Activated gamma-delta T cell treated with Interleukin-2 at 50 U/mL for 16 hours (primary cell): ENCODE results near the gene AP1M1.
A peak's percentile ranks its signal among the peaks of the same experiment; 100 is the strongest.

ENCODE experiments used
- DNase-seq: peaks from one replicate; pipeline ENCODE4 v3.0.0-alpha.2; 2020

Gene AP1M1

DNA sequence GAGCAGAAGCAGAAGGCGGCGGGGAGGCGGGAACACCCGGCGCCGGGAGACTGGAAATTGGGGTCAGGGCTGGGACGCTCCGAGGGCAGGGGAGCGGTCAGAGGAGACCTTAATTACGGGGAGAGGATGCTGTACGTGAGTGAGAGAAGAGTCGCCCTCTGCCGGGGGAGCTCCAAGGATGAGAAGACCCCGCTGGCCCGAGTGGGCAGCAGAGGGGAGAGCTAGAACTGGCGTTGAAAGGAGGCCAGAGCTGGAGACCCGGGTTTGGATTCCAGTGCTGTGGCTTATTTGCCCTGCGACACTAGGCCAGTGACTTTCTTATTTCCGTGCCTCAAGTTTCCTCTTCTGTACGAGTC is 12.0 kb upstream of the AP1M1 start:
- peak; percentile 42 for DNase-seq

DNA sequence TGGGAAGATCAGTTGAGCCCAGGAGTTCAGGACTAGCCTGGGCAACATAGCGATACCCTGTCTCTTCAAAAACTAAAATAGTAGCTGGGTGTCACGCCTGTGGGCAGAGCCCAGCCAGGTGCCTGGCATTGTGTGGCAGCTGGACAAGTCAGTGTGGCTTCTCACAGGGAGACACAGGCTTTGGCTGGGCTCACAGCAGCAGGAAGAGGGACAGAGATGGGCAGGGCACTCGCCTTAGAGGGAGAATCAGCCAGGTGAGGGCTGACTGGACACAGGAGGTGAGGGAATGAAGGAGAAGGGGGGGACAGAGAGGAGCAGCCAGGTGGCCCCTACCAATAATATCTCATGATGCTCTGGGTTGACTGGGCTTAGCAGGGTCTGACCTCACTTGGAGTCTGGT is 9.2 kb upstream of the AP1M1 start:
- DNase-seq: no peak

DNA sequence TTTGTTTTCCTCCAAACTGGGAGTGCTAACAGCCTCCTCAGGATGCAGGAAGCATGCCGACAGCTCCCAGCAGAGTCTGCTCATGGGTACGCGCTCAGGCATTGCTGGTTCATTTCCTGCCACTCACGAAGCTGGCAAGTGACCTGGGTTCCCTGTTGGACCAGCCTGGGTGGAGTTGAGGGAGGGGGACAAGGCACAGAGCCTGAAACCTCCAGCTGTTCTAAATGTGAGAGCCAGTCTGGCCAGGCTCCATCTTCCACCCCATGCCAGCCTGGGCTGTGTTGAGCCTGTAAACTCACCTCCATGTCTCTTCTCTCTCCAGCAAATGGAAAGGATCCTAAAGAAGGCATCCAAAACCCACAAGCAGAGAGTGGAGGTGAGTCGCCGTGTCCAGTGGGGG is 7.5 kb upstream of the AP1M1 start:
- DNase-seq: no peak

DNA sequence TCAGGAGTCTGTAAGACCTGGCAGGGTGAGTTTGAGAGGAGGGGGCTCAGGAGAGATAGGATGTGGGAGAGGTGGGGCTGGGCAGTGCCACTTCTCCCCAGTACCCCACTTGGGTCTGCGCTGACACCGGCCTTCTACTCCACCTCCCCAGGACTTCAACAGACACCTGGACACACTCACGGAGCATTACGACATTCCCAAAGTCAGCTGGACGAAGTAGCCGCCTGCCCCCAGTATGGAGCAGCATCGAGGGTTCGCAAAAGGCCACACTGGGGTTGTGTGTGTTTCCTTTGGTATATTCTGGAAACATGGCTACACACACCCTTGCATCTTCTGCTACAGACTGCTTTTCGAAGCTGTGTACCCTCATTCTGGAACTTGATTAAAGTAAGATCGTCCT is 7.0 kb upstream of the AP1M1 start:
- DNase-seq: no peak

DNA sequence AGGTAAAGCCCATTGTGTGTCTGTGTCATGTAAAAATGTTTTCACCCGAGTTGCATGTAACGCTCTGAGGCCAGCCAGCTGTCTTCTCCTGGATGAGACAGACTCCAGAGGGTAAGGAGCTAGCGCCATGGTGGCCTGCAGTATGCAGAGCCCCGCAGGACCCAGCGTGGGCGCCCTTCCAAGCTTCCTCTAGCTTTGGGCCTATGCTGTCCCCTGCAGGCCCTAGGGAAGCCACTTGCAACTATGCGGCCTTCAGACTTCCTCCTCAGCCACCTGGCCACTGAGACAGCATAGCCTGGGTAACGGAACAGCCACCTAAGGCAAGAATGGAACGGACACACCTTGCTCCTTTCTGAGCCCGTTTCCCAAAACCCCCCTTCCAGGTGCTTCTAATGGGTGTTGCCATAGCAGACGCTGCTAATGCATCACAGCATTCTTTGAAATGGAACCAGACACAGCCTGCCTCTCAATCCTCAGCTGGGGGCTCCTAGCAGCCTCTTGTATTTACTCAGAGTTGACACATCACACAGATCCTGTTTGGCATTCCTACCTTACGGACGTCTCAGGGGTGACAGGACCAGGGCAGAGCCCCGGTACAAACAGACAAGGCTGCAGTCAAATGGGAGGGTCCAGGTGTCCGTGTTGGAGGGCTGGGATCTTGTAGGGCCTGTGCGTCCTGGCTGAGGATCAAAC is 6.3 kb upstream of the AP1M1 start:
- DNase-seq: no peak

DNA sequence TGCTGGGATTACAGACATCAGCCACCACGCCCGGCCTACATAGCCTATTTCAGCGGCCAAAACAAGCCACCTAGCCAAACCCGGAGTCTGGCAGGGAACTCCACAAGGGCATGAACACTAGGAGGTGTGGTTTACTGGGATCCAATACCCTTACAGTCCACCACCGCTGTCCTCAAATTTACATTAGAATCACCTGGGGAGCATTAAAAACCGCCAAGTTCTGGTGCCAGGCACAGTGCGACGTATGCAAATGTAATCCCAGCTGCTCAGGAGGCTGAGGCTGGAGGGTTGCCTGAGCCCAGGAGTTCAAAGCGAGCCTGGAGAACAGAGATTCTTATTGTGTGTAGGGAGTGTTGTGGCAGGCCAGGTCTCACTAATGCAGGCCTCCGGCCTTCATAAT is 4.2 kb upstream of the AP1M1 start:
- DNase-seq: no peak

DNA sequence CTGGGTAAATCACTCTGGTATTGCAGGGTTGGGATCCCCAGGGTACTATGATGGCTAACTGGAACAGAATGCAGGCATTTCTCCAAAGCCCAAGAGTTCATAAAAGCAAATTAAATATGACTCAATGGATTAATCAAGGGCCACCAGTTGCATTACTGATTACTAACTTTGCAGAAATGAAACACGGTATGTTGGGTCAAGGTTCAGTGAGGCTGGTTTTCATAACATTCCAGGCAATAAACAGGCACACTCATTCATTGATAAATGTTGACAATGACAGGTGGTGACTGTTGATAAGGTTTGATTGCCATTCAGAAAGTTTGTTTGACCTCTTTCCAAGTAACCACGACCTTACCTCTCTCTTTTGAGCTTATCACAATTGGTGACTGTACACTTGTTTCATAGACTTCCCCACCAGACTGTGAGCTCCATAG is 506 bp upstream of the AP1M1 start:
- DNase-seq: no peak

DNA sequence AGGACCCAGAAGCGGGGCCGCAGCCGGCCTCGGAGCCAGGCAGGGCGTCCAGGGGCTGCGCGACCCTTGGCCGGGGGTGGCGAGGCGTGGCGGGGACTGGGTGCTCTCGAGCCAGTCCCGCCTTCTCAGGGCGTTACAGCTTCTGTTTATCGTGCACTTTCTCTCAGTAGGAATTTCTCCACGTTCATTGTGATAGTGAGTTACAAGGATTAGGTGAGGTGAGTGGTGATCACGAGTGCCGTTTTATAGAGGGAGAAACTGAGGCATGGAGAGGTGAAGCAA is 600 bp downstream of the AP1M1 start:
- DNase-seq: no peak

DNA sequence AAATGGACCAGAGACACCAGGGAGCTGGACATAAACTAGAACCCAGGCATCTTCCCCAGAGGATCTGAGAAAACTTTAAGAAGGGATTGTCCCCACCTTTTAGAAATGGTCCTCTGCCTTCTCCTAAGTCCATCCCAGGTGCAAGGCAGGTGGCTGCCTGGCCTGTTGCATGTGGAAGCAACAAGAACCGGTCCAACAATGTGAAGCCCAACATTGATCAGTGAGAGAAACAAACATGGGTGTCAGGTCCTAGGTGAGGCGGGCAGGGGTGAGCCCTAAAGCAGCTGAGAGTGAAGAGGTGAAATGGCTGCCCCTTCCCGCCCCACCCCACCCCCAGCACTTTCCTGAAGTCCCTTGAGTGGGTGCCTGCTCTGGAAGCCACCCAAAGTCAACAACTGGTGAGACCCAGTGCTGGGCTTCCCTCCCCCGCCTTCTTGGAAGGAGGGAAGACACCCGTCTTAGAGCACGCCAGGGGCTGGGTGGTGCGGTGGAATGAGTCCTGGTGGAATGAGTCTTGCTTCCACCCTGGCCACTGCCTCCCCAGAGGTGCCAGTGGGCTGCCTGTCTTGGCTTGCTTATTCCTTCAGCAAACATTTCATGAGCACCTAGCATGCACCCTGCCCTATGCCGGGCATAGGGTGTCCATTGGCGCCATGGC is 1.7 kb downstream of the AP1M1 start:
- no peak for DNase-seq

DNA sequence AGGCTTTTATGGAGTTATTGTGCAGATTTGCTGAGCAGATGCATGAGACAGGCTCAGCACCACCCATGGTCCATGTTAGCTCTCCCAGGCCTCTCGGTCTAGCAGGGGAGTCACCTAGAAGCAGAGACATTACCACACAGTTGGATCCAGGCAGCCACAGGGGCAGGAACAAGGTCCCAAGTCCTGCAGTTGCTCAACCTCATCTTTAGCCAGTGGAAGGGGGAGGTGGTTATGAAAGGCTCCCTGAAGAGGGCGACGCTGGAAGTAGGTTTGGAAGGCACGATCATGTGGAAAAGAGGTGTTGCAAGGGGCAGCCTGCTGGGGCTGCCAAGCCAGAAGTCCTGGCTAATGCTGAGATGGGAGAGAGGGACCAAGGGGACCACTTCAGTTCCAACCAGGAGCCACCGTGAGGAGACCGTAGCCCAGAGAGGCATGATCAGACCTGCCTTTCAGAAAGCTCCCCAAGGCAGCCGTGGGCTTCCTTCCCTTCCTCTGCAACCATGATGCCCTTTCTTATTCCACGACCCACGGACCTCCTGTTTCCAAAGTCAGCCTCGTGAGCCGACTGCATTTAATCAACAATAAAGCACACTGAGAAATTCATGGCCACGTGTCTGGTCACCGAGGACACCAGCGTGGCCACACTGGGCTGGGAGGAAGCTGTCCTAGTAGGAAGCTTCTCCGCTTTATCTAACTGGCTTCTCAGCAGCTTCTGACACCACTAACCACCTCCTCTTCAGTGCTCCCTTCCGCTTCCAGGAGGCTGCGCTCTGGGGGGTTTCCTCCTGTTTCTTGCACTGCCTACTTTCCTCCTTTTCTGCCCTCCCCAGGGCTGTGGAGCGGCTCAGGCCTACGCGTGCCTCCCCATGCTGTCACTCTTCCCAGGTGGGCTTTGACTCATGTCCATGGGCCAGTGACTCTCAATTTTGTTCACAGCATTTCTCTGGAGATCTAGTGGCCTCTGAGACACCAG is 2.6 kb downstream of the AP1M1 start:
- DNase-seq: no peak

DNA sequence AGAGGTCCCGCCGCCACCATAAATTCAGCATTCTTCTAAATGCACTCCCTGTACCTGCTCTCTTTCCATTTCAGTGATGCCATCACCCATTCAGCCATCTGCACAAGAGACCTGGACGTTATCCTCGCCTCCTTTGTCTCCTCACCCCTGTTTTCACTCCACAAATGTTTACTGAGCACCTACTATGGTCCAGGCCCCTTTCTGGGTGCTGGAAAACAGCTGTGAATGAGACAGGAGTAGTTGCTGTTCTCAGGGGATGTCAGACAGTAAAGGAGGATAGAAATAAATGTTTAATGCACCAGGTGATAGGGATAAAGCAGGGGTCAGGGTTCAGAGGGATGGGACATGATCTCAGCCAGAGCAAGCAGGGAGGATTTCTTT is 3.3 kb downstream of the AP1M1 start:
- no peak for DNase-seq

DNA sequence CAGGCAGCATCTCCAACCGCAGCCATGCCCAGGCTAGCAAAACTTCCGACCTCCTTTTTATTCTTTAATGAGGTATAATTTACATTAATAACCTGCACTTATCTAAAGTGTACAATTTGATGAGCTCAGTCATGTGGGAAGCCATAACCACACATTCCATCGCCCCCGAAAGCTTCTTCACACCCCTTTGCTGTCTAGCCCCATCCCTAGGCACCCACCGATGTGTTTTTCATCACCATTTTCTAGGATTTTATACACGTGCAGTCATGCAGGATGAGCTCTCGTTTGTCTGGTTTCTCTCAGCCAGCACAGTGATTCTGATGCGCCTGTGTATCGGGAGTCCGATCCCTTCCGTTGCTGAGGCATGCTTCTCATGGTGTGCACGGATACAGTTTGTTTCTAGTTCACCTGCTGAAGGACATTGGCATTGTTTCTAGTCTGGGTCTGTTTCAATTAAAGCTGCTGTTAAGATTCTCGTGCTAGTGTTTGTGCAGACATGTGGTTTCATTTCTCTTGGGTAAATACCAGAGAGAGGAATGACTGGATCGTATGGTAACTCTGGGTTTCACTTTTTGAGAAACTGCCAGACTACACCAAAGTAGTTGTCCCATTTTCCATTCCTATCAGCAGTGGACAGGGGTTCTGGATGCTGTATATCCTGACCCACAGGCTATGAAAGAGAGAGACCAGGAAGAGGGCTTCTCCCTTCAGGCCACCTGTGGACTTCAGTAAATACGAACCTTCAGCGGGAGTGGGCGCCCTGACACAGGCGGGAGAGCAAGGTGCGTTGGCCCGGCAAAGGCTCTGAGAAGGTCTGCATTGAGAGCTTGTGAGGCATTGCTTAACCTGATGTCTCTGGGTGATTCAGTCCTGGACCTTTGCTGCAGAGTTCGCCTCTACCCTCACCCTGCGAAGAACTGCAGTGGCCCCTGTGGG is 4.9 kb downstream of the AP1M1 start:
- DNase-seq: no peak

DNA sequence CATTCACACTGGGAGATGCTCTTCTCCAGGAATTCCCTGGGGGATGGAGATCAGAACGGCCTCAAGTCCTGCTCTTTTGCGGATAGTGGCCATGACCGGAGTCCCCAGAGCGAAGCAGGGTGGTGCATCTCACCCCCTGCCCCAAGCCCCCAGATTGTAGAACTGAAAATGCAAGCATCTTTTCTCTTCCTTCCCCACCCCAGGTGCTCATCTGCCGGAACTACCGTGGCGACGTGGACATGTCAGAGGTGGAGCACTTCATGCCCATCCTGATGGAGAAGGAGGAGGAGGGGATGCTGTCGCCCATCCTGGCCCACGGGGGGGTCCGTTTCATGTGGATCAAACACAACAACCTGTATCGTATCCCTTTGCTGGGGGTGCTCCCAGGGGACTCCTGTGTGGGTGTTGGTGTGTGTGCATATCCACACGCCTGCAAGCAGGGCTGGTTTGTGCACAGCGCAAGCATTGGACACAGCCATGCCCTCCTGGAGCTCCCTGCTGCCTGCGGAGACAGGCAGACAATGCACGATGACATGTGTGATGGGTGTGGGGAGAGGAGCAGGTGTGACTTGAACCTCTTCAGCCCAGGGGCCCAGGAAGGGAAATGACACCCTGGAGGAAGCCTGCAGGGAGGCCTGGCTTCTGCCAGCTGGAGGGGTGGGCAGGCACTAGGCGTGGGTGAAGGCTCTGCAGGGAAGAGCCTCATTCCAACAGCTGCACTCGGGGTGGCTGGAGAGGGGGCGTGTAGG is 5.7 kb downstream of the AP1M1 start:
- DNase-seq: no peak

DNA sequence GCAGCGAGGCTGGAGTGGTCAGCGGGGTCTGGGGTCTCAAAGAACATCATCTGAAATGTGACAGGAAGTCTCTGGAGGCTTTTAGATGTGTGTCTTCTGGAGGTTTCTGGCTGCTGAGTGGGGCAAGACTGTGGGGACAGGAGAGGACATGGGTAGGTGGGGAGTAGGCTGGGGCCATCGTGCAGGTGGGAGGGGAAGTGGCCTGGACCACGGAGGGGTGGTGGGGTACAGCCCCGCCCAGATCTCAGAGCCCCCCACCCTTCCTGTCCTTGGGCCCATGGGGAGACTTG is 6.2 kb downstream of the AP1M1 start:
- no peak for DNase-seq

DNA sequence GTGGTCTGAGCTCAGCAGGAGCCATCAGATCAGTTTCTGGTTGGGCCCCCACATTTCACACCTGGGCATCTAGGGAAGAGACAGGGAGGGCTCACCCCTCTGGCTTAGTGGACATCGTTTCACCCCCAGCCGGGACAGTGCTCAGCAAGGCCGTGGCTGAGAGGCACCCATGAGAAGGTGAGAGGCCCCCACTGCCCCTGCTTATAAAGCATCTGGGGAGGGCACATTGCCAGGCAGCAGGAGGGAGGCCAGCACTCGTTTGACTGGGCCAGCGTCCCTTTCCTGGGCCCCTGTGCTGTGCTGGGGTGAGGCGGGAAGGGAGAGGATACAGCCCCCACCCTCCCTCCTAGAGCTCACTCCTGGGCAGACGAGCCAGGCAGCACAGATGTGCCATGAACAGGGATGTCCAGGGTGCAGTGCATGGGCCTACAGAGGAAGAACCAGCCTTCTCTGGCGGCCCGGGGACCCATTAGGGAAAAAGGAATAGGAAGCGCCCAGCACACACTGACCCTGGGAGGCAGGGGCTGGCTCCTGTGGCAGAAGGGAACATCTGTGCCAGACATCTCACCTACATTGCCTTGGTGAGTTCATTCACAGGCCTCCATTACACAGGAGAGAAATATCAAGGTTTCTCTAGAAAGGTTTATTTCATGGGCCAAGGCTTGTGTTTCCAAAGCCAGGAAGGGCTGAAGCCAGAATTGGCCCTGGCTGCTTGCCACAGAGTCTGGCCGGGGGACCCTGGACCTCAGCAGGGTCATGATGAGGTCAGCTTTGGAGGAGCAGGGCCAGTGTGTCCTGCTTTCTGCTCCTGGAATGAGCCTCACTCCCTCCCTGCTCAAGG is 7.7 kb downstream of the AP1M1 start:
- DNase-seq: no peak

DNA sequence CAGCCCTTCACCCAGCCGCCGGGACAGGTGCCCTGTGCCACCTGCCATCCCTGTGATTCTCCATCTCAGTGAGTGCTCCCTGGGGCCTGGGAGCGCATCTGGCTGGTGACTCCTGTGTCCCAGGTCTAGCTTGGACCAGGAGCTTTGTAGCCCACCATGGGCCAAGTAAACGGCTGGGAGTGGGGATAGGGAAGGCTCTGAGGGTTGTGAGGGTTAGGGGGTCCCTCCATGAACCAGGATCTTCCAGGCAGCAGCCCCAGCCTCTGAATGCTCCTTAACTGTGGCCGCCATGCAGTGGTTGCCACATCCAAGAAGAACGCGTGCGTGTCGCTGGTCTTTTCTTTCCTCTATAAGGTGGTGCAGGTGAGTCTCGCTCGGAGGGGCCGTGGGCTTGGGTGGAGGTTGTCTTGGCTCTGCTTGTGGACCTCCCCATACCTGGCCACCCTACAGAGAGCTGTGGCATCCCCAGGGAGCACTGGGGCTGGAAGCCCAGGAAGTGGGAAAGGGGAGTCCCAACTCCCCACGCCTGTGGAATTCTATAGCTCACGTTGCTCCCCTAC is 8.4 kb downstream of the AP1M1 start:
- DNase-seq: no peak

DNA sequence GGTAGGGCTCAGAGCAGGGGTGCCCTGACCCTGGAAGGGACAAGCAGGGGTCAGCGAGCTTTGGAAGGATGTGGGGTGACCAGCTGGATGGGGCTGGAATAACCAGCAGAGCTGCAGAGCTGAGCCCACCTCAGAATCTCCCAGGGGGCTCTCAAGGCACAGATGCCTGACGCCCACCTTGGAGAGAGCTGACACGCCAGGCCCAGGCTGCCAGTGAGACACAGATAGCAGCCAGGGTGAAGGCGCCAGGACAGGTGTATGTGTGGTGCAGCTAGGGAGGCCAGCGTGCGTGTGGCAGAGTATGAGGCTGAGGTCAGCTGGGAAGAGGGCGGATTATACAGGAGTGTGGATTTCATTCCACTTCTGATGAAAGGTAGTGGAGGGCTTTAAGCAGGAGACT is 8.9 kb downstream of the AP1M1 start:
- no peak for DNase-seq

DNA sequence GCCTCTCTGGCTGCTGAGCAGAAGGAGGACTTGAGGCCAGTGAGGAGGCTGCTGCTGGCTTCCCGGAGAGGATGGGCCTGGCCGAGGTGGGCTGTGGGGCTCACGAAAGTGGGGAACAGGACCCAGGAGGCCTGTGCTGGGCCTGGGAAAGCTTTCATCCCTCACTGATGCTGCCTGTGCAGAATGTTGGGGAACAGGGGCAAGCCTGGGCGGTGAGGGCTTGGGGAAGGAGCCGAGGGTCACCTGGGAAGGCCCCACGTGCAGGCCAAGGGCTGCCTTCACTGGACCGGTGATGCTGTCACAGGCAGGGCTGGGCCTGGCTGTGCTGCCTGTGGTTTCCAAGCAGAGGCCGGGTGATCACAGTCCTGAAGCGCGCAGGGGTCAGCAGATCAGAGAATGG is 9.4 kb downstream of the AP1M1 start:
- no peak for DNase-seq

DNA sequence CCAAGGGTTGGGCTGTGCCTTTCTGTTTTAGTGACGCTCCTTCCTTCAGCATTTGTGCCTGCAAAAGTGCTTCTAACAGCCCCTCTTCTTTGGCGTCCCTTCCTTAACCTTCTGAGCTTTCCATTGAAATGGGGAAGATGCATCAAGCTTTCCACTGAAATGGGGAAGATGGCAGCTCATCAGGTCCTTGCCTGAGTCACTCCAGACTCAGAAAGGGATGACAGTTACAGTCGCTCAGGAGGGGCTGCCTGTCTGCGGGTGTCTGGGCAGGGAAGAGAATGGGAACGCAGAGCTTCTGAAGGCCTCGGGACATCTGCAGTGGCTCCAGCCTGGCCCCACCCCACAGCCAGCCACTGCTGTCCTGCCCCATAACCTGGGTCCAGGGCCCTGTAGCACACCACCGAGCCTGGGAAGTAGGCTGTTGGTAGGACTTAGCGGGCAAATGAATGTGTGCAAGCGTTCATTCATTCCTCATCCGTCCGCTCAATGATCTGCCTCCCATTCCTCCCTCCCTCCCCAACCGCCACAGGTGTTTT is 9.8 kb downstream of the AP1M1 start:
- DNase-seq: no peak

DNA sequence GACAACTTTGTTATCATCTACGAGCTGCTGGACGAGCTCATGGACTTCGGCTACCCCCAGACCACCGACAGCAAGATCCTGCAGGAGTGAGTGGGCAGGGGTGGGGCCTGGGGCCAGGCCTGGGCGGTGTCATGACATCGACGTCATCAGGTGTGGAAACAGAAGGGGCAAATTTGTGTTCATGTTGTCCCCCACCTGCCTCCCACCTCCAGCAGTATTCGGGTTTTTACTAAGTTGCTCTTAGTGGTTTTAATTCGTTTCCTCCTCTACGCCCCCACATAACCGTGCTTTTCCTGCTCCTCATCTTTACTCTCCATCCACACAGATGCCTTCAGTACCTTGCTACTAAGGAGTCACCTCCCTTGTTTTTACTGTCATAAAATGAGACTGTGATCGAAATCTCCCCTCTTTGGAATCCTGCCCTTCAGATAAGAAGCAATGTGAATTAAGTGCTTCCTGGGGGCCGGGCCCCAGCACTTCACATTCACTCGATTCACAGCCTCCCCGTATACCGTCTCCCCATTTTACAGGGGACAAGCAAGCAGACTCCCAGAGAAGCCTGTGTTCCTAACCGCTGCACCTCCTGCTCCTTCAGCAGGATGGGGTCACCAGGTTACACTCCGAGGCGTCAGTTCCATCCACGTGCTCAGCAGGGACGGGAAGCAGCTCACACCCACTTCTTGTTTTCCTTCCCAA is 10.5 kb downstream of the AP1M1 start:
- DNase-seq: no peak
